Progenitor cell of endocrine pancreas (in vitro differentiated cells): Measurements from ENCODE around the gene PARVG. TPM values are rescaled to one million over a fixed set of nuclear protein-coding genes. Genes with fewer than 3 reads are reported as not detected.

Experiments
- DNase-seq: peaks from one replicate; pipeline ENCODE4 v3.0.0; 2021; ENCODE audit warnings: low spot score; ENCODE audit not compliant: unreplicated experiment
- H3K27ac Mint-ChIP-seq: 2 replicates; pipeline ENCODE4 v1.8.0; 2021; ENCODE audit warnings: mild to moderate bottlenecking, moderate library complexity, mixed read lengths
- H3K27me3 Mint-ChIP-seq: 2 replicates; pipeline ENCODE4 v1.8.0; 2021; ENCODE audit warnings: mixed read lengths
- H3K36me3 Mint-ChIP-seq: 2 replicates; pipeline ENCODE4 v1.8.0; 2022; ENCODE audit warnings: mixed read lengths; ENCODE audit not compliant: insufficient read depth
- H3K4me1 Mint-ChIP-seq: 2 replicates; pipeline ENCODE4 v1.8.0; 2021; ENCODE audit warnings: low read depth, mixed read lengths
- H3K4me3 Mint-ChIP-seq: 2 replicates; pipeline ENCODE4 v1.8.0; 2021; ENCODE audit warnings: low read depth, mild to moderate bottlenecking, moderate library complexity, mixed read lengths
- H3K9me3 Mint-ChIP-seq: 2 replicates; pipeline ENCODE4 v1.8.0; 2021; ENCODE audit warnings: low read depth, mixed read lengths
- total RNA-seq: library from RNA; stranded (reverse); gene quantifications from 2 replicates; pipeline ENCODE4 v1.2.1, GENCODE V29; 2021
- TF ChIP-seq, protein P1 (sequence below): fragments of 200-600 bp; sonication (generic); IDR thresholded peaks from one replicate; pipeline ENCODE4 v1.5.0; 2021; ENCODE audit warnings: antibody characterized with exemption, mild to moderate bottlenecking; ENCODE audit not compliant: unreplicated experiment

PARVG gene
- total RNA-seq, 1 donor from 2014 or later = not detected

DNA sequence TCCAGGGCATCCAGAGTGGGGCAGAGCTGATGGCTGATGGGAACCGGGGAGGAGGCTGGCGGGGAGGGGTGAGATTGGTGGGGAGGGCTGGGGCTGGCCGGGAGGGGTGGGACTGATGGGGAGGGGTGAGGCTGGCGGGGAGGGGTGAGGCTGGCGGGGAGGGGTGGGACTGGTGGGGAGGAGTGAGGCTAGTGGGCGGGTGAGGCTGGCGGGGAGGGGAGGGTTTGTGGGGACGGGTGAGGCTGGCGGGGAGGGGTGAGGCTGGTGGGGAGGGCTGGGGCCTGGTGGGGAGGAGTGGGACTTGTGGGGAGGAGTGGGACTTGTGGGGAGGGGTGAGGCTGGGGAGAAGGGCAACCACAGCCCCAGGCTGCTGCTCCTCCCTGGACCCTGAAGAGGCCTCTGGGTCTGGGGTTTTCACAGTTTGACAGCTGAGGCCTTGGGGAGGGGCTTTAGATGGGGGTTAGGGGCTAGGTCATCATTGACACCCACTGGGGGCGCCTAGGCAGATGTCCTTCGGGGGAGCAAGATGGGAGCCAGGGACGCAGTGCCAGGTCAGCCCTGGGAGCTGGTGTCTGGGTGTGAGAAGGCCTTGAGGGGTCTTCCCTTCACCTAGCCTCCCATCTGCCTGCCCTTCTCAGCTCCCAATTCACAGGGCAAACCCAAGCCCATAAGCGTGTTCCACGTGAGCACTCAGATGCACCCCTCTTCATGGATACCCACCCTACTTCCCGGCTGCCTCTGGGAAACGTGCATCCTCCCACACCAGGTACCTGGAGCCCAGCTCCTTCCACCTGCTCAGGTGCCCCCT, 26.7 kb downstream of the PARVG start:
- no peak for DNase-seq
- Mint-ChIP-seq H3K27me3 (peaks cover 32% of the 10 kb centered on the region), H3K4me1 (no peaks in the 10 kb centered on the region), H3K9me3 (peaks cover 3% of the 10 kb centered on the region), H3K36me3 (no peaks in the 10 kb centered on the region), H3K4me3 (no peak overlapping the region), H3K27ac (no peak overlapping the region)
- TF ChIP-seq, protein P1, sequence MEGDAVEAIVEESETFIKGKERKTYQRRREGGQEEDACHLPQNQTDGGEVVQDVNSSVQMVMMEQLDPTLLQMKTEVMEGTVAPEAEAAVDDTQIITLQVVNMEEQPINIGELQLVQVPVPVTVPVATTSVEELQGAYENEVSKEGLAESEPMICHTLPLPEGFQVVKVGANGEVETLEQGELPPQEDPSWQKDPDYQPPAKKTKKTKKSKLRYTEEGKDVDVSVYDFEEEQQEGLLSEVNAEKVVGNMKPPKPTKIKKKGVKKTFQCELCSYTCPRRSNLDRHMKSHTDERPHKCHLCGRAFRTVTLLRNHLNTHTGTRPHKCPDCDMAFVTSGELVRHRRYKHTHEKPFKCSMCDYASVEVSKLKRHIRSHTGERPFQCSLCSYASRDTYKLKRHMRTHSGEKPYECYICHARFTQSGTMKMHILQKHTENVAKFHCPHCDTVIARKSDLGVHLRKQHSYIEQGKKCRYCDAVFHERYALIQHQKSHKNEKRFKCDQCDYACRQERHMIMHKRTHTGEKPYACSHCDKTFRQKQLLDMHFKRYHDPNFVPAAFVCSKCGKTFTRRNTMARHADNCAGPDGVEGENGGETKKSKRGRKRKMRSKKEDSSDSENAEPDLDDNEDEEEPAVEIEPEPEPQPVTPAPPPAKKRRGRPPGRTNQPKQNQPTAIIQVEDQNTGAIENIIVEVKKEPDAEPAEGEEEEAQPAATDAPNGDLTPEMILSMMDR = no peak

DNA sequence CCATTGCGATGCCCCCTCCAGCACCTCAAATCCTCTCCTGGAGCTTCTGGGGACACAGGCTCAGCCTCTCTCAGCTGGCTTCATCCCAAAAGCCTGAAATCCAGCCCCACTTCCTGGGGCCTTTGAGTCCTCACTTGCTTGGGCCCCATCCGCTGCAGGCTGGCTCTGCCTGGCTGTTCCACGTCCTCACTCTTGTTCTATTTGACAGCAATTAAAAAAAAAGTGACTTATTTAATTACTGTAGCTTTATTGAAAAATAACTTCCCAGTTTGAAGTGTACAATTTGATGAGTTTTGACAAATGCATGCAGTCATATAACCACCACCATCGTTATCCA, 27.2 kb downstream of the PARVG start:
- DNase-seq = no peak
- H3K9me3 Mint-ChIP-seq = peaks cover 3% of the 10 kb centered on the region
- peaks cover 27% of the 10 kb centered on the region for H3K27me3 Mint-ChIP-seq
- H3K4me3 Mint-ChIP-seq = no peak overlapping the region
- no peaks in the 10 kb centered on the region for H3K4me1 Mint-ChIP-seq
- TF ChIP-seq, protein P1 = no peak
- no peaks in the 10 kb centered on the region for H3K36me3 Mint-ChIP-seq
- no peak overlapping the region for H3K27ac Mint-ChIP-seq

DNA sequence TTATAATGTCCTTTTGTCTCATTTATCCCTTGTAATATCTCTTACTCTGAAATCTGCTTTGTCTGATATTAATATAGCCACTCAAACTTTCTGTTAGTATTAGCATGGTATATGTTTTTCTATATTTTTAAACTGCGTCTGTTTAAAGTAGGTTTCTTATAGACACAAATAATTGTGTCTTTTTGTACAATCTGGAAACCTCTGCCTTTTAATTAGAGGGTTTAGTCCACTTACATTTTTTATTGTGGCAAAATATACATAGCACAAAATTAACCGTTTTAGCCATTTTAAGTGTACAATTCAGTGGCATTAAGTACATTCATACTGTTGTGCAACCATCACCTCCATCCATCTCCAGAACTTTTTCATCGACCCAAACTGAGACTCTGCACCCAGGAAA, 28.6 kb downstream of the PARVG start:
- Mint-ChIP-seq H3K4me1 (no peaks in the 10 kb centered on the region), H3K9me3 (peaks cover 3% of the 10 kb centered on the region), H3K4me3 (no peak overlapping the region), H3K27ac (no peak overlapping the region), H3K27me3 (peaks cover 26% of the 10 kb centered on the region), H3K36me3 (no peaks in the 10 kb centered on the region)
- no peak for DNase-seq
- TF ChIP-seq, protein P1 = no peak

DNA sequence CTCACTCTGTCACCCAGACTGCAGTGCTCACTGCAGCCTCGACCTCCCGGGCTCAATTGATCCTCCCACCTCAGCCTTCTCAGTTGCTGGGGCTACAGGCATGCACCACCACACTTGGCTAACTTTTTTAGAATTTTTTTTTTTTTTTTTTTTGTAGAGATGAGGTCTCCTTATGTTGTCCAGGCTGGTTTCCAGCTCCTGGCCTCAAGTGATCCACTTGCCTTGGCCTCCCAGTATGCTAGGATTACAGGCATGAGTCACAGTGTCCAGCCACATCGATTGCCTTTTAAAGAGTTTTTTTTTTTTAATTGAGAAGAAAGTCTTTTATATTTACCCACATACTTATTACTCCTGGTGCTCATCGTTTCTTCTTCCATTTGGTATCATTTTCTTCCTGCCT, 30.0 kb downstream of the PARVG start:
- H3K4me1 Mint-ChIP-seq = no peaks in the 10 kb centered on the region
- H3K36me3 Mint-ChIP-seq = no peaks in the 10 kb centered on the region
- DNase-seq = no peak
- peaks cover 3% of the 10 kb centered on the region for H3K9me3 Mint-ChIP-seq
- H3K27me3 Mint-ChIP-seq = peaks cover 26% of the 10 kb centered on the region
- H3K4me3 Mint-ChIP-seq = no peak overlapping the region
- TF ChIP-seq, protein P1 = no peak
- no peak overlapping the region for H3K27ac Mint-ChIP-seq

DNA sequence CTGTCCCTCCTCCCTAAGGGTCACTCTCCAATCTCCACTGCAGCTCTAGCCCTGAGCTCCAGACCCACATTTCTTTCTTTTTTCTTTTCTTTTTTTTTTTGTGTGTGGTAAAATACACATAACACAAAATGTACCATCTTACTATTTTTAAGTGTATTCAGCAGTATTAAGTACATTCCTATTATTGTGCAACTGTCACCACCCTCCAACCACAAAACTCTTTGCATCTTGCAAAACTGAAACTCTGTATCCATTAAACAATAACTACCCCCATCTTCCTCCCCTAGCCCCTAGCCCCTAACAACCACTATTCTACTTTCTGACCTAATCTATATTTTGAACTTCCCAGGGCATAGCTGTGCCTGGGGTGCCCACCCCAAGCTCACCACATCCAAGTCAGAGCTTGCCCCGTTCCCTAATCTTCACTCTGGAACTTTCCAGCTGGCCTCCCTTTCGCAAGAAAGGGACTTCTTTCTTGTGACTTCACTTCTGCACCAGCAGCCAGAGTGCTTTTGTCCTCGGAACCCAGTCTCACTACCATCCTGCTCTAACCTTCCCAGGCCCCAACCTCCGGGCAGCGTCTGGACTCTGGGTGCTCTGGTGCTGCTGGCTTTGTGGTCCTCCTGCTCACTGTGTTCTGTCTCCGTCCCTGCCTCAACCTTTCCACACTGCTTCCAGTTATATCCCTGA, 30.7 kb downstream of the PARVG start:
- H3K4me1 Mint-ChIP-seq = no peaks in the 10 kb centered on the region
- H3K27ac Mint-ChIP-seq = no peak overlapping the region
- H3K36me3 Mint-ChIP-seq = no peaks in the 10 kb centered on the region
- peaks cover 3% of the 10 kb centered on the region for H3K9me3 Mint-ChIP-seq
- TF ChIP-seq, protein P1 = no peak
- peaks cover 26% of the 10 kb centered on the region for H3K27me3 Mint-ChIP-seq
- H3K4me3 Mint-ChIP-seq = no peak overlapping the region
- DNase-seq = no peak
